WTC11 (cell line): ENCODE results near the gene MTG1.

Source experiments
- EMX1 ChIP-seq: fragments of 250-450 bp; sonication (Bioruptor Pico); IDR thresholded peaks from 2 replicates; pipeline ENCODE4 v1.8.0; 2021; ENCODE audit warnings: mild to moderate bottlenecking
- JAZF1 ChIP-seq: fragments of 250-450 bp; sonication (Bioruptor Pico); IDR thresholded peaks from 2 replicates; pipeline ENCODE4 v1.9.0; 2021; ENCODE audit warnings: moderate library complexity, mild to moderate bottlenecking, inconsistent platforms
- NFE2L1 ChIP-seq: sonication (generic); formaldehyde crosslinking; IDR thresholded peaks from 2 replicates; pipeline ENCODE4 v1.8.1; 2023; ENCODE audit warnings: missing genetic modification reagents
- NR1H2 ChIP-seq: sonication (generic); formaldehyde crosslinking; IDR thresholded peaks from 2 replicates; pipeline ENCODE4 v1.9.0; 2021; ENCODE audit warnings: mild to moderate bottlenecking, moderate library complexity, missing genetic modification reagents
- RELA ChIP-seq: sonication (generic); formaldehyde crosslinking; IDR thresholded peaks from 2 replicates; pipeline ENCODE4 v1.8.1; 2022; ENCODE audit warnings: missing genetic modification reagents, mild to moderate bottlenecking, borderline replicate concordance
- SMAD4 ChIP-seq: sonication (generic); formaldehyde crosslinking; IDR thresholded peaks from 2 replicates; pipeline ENCODE4 v1.8.0; 2022; ENCODE audit warnings: mild to moderate bottlenecking, missing genetic modification reagents
- TF ChIP-seq, protein P1 (sequence below): sonication (generic); formaldehyde crosslinking; IDR thresholded peaks from 2 replicates; pipeline ENCODE4 v1.8.0; 2022; ENCODE audit warnings: mild to moderate bottlenecking, missing genetic modification reagents
- TF ChIP-seq, protein P2 (sequence below): sonication (generic); formaldehyde crosslinking; IDR thresholded peaks from 2 replicates; pipeline ENCODE4 v1.8.1; 2022; ENCODE audit warnings: low read depth, missing genetic modification reagents, borderline replicate concordance
- TF ChIP-seq, protein P3 (sequence below): fragments of 200-600 bp; IDR thresholded peaks from 2 replicates; pipeline ENCODE4 v1.8.0; 2022; ENCODE audit warnings: antibody characterized with exemption
- TF ChIP-seq, protein P4 (sequence below): sonication (generic); formaldehyde crosslinking; IDR thresholded peaks from 2 replicates; pipeline ENCODE4 v1.8.1; 2023; ENCODE audit warnings: mild to moderate bottlenecking, missing genetic modification reagents, moderate library complexity
- TF ChIP-seq, protein P5 (sequence below): sonication (generic); formaldehyde crosslinking; conservative IDR thresholded peaks from 2 replicates; pipeline ENCODE4 v1.8.1; 2022; ENCODE audit warnings: mild to moderate bottlenecking, missing genetic modification reagents

DNA sequence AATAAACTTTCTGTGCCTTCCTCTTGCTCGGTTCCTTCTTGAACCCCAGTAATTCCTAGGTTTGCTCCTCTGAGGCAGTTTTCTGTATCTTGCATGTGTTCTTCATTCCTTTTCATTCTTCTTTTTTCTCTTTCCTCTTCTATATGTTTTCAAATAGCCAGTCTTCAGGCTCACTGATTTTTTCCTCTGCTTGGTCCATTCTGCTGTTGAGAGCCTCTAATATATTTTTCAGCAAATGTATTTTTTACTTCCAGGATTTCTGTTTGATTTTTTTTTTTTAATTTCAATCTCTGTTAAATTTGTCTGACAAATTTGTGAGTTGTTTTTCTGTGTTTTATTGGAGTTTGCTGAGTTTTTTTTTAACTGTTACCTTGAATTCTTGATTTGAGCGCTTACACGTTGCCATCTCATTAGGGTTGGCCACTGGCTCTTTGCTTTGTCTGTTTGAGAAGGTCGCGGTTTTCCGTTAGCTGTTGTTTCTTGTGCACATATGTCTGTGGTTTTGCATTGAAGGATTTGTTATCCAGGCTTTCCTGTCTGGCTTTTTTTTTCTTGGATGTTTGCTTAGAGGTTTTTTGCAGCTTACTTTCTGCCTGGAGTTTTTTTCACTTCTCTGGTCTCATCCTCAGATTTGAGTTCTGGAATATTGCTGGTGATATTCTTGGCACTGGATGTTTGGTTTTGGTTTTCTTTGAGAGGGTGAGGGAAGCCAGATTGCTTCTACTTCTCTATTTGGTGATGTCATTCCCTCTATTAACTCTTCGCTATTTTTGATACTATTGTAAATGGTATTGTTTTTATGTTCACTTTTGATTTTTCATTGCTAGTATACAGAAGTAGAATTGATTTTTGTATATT is 17.8 kb downstream of the MTG1 start:
- TF ChIP-seq SMAD4 (CRISPR knock-in tag) (no peak), NR1H2 (CRISPR knock-in tag) (no peak), RELA (no peak), JAZF1 (no peak), EMX1 (CRISPR knock-in tag) (no peak), NFE2L1 (CRISPR knock-in tag) (no peak)
- TF ChIP-seq, protein P1, sequence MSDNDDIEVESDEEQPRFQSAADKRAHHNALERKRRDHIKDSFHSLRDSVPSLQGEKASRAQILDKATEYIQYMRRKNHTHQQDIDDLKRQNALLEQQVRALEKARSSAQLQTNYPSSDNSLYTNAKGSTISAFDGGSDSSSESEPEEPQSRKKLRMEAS: no peak
- TF ChIP-seq, protein P2, sequence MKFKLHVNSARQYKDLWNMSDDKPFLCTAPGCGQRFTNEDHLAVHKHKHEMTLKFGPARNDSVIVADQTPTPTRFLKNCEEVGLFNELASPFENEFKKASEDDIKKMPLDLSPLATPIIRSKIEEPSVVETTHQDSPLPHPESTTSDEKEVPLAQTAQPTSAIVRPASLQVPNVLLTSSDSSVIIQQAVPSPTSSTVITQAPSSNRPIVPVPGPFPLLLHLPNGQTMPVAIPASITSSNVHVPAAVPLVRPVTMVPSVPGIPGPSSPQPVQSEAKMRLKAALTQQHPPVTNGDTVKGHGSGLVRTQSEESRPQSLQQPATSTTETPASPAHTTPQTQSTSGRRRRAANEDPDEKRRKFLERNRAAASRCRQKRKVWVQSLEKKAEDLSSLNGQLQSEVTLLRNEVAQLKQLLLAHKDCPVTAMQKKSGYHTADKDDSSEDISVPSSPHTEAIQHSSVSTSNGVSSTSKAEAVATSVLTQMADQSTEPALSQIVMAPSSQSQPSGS (CRISPR knock-in tag): no peak
- TF ChIP-seq, protein P3, sequence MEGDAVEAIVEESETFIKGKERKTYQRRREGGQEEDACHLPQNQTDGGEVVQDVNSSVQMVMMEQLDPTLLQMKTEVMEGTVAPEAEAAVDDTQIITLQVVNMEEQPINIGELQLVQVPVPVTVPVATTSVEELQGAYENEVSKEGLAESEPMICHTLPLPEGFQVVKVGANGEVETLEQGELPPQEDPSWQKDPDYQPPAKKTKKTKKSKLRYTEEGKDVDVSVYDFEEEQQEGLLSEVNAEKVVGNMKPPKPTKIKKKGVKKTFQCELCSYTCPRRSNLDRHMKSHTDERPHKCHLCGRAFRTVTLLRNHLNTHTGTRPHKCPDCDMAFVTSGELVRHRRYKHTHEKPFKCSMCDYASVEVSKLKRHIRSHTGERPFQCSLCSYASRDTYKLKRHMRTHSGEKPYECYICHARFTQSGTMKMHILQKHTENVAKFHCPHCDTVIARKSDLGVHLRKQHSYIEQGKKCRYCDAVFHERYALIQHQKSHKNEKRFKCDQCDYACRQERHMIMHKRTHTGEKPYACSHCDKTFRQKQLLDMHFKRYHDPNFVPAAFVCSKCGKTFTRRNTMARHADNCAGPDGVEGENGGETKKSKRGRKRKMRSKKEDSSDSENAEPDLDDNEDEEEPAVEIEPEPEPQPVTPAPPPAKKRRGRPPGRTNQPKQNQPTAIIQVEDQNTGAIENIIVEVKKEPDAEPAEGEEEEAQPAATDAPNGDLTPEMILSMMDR: no peak
- TF ChIP-seq, protein P4, sequence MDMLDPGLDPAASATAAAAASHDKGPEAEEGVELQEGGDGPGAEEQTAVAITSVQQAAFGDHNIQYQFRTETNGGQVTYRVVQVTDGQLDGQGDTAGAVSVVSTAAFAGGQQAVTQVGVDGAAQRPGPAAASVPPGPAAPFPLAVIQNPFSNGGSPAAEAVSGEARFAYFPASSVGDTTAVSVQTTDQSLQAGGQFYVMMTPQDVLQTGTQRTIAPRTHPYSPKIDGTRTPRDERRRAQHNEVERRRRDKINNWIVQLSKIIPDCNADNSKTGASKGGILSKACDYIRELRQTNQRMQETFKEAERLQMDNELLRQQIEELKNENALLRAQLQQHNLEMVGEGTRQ (CRISPR knock-in tag): no peak
- TF ChIP-seq, protein P5, sequence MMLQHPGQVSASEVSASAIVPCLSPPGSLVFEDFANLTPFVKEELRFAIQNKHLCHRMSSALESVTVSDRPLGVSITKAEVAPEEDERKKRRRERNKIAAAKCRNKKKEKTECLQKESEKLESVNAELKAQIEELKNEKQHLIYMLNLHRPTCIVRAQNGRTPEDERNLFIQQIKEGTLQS (CRISPR knock-in tag): no peak
